Measurements from ENCODE around the gene POLR1H.

DNA sequence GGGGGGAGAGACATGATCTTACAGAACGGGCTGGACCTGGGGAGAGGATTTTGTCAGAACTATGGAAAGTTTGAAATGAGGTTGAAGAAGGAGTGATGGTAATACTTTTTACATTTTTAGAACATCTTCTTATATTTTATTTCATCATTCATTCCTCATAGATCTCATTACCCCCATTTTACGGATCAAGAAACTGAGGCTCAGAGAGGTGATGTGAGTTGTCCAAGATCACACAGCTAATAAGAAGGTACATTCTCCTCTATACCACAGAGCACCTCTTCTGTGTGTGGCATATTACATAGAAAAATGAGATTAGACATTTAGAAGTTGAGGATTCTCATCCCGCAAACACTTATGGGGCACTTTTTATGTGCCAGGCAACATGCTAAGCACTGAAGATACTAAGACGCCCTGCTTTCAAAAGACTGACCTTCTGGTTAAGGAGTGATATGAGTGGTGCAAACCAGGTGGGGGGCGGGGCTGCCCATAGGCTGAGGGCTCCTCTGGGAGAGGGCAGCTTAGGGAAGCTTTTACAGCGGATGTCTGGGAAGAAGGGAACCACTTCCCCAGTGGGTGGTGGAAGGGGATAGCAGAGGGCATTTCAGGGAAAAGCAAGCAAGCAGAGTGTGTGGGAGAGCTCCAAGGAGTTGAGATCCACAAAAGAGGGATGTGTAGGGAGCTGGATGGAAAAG, 31.9 kb downstream of the POLR1H start:
- TF ChIP-seq, protein P1, sequence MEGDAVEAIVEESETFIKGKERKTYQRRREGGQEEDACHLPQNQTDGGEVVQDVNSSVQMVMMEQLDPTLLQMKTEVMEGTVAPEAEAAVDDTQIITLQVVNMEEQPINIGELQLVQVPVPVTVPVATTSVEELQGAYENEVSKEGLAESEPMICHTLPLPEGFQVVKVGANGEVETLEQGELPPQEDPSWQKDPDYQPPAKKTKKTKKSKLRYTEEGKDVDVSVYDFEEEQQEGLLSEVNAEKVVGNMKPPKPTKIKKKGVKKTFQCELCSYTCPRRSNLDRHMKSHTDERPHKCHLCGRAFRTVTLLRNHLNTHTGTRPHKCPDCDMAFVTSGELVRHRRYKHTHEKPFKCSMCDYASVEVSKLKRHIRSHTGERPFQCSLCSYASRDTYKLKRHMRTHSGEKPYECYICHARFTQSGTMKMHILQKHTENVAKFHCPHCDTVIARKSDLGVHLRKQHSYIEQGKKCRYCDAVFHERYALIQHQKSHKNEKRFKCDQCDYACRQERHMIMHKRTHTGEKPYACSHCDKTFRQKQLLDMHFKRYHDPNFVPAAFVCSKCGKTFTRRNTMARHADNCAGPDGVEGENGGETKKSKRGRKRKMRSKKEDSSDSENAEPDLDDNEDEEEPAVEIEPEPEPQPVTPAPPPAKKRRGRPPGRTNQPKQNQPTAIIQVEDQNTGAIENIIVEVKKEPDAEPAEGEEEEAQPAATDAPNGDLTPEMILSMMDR (IDR thresholded peaks at IDR 0.05; ENCODE audit: insufficient read depth, low read length, poor library complexity, severe bottlenecking): no peak
- TF ChIP-seq EZH2phosphoT487 (conservative IDR thresholded peaks at IDR 0.05; ENCODE audit: low read length): no peak

Data from SU-DHL-6 (cell line).